WI38 (cell line): ENCODE results near the gene TMUB2.

Source experiments
- H3K4me3 ChIP-seq: 2 replicates; pipeline ENCODE4 v1.5.1; 2011; ENCODE audit warnings: low read depth, mild to moderate bottlenecking, control low read depth, low read length
- TF ChIP-seq, protein P1 (sequence below): IDR thresholded peaks from 2 replicates; pipeline ENCODE4 v1.5.1; 2012; ENCODE audit warnings: low read depth, mild to moderate bottlenecking, control low read depth, low read length

TMUB2 gene

DNA sequence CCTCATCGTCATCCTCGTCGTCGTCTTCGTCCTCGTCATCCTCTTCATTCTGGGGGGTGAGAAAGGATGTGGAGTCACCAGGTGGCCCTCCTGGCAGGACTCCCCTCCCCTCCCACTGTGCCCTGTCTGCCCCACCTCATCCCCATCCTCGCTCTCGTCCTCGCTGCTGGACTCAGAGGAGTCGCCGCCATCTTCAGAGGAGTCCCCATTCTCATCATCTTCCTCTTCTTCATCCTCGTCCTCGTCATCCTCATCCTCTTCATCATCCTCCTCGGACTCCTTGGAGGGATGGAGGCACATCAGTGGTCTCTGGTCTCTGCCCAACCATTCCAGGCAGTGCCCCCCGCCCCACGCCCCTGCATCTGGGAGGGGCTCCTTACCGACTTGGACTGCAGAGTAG lies 20.5 kb downstream of the TMUB2 start:
- TF ChIP-seq, protein P1, sequence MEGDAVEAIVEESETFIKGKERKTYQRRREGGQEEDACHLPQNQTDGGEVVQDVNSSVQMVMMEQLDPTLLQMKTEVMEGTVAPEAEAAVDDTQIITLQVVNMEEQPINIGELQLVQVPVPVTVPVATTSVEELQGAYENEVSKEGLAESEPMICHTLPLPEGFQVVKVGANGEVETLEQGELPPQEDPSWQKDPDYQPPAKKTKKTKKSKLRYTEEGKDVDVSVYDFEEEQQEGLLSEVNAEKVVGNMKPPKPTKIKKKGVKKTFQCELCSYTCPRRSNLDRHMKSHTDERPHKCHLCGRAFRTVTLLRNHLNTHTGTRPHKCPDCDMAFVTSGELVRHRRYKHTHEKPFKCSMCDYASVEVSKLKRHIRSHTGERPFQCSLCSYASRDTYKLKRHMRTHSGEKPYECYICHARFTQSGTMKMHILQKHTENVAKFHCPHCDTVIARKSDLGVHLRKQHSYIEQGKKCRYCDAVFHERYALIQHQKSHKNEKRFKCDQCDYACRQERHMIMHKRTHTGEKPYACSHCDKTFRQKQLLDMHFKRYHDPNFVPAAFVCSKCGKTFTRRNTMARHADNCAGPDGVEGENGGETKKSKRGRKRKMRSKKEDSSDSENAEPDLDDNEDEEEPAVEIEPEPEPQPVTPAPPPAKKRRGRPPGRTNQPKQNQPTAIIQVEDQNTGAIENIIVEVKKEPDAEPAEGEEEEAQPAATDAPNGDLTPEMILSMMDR: no peak
- H3K4me3 ChIP-seq: no peak overlapping the region

DNA sequence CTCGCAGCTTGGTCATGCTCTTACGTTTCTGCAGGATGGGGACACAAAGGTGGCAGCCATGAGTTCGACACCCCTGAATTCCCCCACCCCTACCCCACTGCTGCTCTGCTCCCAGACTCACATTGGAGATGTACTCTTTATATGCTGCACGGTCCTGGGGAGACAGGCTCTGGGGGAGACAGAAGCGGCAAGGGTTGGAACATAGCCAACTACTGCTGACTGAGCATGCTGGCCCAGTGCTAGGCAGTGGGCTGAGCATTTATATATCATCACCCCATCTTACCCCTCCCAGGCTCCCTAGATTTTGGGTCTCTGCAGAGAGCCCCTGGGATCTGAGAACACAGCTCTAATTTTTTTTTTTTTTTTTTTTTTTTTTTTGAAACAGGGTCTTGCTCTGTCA lies 21.0 kb downstream of the TMUB2 start:
- no peak overlapping the region for H3K4me3 ChIP-seq
- TF ChIP-seq, protein P1: no peak

DNA sequence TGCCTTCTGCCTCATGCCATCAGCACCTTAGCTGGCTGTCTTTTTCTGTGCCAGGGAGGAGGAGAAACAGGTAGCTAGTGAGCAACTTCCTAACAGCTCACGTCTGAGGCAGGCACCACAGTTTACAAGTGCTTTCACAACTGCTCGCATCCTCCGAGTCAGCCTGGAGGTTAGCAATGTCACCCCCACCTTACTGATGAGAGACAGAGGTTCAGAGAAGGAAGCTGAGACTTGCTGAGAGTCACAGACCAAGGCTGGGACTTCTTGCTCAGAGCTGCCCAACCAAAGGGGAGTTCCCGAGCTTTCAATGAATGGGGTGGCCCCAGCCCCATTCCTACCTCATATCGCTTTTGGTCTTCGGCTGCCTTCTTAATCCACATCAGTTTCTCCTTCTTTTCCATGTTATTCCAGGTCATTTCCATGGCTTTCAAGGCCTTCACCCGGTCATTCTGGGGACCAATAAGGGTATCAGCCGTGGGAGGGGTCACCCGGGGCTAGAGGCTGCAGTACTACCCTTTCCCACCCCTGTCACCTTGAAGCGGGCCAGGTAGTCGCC lies 23.1 kb downstream of the TMUB2 start:
- TF ChIP-seq, protein P1: no peak
- no peak overlapping the region for H3K4me3 ChIP-seq

DNA sequence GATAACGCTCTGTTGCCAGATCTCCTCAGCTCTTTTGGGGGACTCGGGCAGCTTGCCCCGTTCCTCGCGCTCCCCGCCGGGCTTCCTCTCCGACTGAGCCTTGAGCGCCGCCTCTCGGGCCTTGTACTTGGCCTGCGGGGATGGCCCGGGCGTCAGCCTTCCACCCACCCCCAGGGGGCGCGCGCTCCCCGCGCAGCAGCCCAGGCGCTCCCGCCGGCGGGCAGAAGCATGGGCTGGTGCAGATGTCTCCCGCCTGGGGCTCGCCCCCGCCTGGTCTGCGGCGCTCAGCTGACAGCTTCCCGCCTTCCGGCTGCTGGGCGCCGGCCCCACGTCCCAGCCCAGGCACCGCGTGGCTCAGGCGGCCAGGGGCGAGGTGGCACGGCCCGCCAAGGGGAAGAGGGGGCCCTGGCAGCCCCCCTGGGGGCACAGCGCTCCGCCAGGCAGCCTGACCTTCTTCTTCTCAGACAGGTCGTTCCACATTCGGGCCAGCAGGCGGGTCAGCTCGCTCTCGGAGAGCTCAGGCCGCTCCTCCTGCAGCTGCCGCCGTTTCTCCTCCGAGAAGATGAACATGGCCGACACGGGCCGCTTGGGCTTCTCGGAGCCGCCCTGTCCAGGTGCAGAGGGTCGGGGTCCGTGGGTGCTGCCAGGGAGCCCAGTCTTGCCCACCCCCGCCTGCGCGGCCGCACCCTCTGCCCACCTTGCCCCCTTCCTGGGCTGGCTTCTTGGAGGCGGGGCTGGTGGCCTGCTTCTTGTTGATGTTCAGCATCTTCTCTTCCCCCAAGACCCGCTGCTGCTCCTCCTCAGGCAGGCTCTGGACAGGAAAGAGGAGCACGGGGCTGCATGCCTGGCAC lies 23.8 kb downstream of the TMUB2 start:
- TF ChIP-seq, protein P1: peak; percentile 98
- no peak overlapping the region for H3K4me3 ChIP-seq

DNA sequence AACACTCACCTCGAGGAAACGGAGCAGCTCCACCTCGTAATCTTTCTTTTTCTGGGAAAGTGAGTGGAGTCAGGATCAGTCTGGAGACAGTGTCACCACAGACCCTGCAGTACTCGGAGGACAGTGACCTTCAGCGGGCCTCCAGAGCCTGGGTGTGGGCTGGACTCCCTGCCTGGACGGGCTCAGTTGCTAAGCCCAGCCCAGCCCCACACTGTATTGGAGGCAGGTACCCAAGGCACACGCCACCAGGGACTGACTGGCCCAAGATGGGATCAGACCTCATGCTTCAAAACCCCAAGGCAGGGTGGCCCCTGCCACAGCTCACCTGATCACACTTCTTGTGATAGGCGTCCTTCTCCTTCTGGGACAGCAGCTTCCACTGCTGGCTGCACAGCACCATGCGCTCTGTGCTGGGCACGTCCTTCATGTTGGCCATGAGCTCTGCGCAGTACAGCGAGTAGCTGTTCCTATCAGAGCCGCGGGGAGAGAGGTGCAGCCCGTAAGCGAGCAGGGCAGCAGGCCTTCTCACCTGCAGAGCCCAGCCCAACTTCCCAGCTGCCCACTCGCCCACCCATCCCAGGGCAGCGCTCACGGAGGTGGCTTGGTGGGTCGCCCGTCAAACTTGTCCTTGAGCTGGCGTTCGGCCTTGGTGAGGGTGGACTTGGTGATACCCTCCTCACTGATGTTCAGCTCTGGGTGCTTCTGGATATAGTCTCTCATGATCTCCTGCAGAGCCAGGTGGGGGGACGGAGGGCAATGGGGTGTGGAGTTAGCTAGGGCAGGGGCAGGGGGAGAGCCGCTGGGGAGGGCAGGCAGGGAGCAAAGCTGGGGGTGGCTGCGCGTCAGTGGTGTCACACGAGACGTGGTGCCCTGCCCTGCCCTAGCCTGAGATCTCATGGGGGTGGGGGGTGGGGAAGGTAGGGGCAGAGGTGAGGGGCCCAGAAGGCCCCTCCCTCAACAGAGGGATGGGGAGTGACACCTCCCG lies 24.8 kb downstream of the TMUB2 start:
- TF ChIP-seq, protein P1: no peak
- H3K4me3 ChIP-seq: no peak overlapping the region

DNA sequence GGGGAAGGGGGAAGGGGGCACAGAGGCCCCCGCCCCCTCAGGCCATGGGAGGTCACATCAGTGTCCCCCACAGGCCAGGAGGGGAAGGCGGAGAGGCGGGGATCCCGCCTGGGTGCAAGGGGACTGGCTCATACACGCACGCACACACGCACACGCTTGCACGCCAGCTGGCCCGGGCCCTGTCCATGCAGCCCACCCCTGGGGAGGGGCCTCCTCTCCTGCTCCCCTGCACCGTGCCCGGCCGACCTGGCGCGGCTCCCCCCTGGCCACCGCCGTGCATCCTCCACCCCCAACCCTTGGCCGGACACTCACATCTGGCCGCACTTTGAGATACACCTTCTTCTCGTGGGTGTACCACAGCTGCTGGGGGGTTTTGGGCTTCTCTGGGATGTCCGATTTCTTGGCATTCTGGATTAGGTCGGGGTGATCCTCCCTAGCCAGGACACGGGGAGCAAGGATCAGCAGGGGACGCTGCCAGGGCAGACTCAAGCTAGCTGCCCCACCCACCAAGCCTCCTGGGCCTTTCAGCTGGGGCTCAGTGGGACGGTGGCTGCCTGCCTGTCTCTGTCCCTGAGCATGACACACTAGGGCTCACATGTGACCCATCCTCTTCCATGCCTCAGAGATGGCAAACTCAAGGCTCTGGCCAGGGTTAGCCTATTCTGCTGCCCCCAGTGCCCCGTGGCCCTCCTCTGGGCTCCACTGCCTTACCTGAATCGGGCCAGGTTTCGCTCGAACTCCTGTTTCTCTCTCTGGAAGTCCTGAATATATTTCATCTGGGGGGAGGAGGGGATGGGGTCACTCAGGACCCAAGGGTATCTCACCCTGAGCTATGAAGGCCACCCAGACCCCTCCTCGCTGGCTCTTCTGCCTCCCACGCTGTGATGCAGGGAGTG lies 26.0 kb downstream of the TMUB2 start:
- H3K4me3 ChIP-seq: no peak overlapping the region
- TF ChIP-seq, protein P1: no peak
